Astrocyte (in vitro differentiated cells and primary cell): ENCODE data around the gene ROMO1. TPM values are rescaled to one million over a fixed set of nuclear protein-coding genes. Genes with fewer than 3 reads are reported as not detected.
"Not testable (repeated sequence)": the region's sequence is repeated elsewhere in the genome, so short reads cannot be mapped to it uniquely, and the experiment has no call there.

Experiments used
- DNase-seq: peaks from one replicate; pipeline ENCODE4 v3.0.0-alpha.2; 2010; ENCODE audit warnings: low read depth
- FAIRE-seq: peaks from 2 replicates; lab custom pipeline; 2011; peaks lifted over from hg19 to GRCh38; lab: Jason Lieb, UNC
- H2AFZ ChIP-seq: 2 replicates; pipeline ENCODE4 v1.6.0; 2012; ENCODE audit warnings: low read depth, low read length, inconsistent platforms
- H3K27ac ChIP-seq: 2 replicates; pipeline ENCODE4 v1.5.1; 2011; ENCODE audit warnings: low read depth, low read length, inconsistent platforms
- H3K27me3 ChIP-seq: 2 replicates; pipeline ENCODE4 v1.6.0; 2011; ENCODE audit warnings: low read length, inconsistent platforms; ENCODE audit not compliant: insufficient read depth
- H3K36me3 ChIP-seq: 2 replicates; pipeline ENCODE4 v1.5.1; 2011; ENCODE audit warnings: low read length, inconsistent platforms; ENCODE audit not compliant: insufficient read depth
- H3K4me1 ChIP-seq: 2 replicates; pipeline ENCODE4 v1.5.1; 2011; ENCODE audit warnings: low read length, inconsistent platforms; ENCODE audit not compliant: insufficient read depth
- H3K4me2 ChIP-seq: 2 replicates; pipeline ENCODE4 v1.6.0; 2012; ENCODE audit warnings: low read length, inconsistent platforms
- H3K4me3 ChIP-seq: 2 replicates; pipeline ENCODE4 v1.5.1; 2011; ENCODE audit warnings: low read depth, mild to moderate bottlenecking, low read length, inconsistent platforms; ENCODE audit not compliant: insufficient read depth
- H3K79me2 ChIP-seq: 2 replicates; pipeline ENCODE4 v1.6.0; 2012; ENCODE audit warnings: mild to moderate bottlenecking, low read length, inconsistent platforms; ENCODE audit not compliant: insufficient read depth
- H3K9ac ChIP-seq: 2 replicates; pipeline ENCODE4 v1.6.0; 2012; ENCODE audit warnings: mild to moderate bottlenecking, low read length, inconsistent platforms
- H3K9me3 ChIP-seq: 2 replicates; pipeline ENCODE4 v1.5.1; 2012; ENCODE audit warnings: low read depth, mild to moderate bottlenecking, low read length, inconsistent platforms; ENCODE audit not compliant: insufficient read depth
- H4K20me1 ChIP-seq: 2 replicates; pipeline ENCODE4 v1.6.0; 2012; ENCODE audit warnings: low read length, inconsistent platforms; ENCODE audit not compliant: insufficient read depth
- H3K27ac Mint-ChIP-seq: one replicate; pipeline ENCODE4 v1.8.0; 2021; ENCODE audit warnings: mild to moderate bottlenecking, mixed read lengths; ENCODE audit not compliant: unreplicated experiment
- H3K27me3 Mint-ChIP-seq: one replicate; pipeline ENCODE4 v1.8.0; 2021; ENCODE audit warnings: low read depth, mixed read lengths; ENCODE audit not compliant: unreplicated experiment
- H3K36me3 Mint-ChIP-seq: one replicate; pipeline ENCODE4 v1.8.0; 2021; ENCODE audit warnings: low read depth, mixed read lengths; ENCODE audit not compliant: unreplicated experiment
- H3K4me1 Mint-ChIP-seq: one replicate; pipeline ENCODE4 v1.8.0; 2021; ENCODE audit warnings: low read depth, mixed read lengths; ENCODE audit not compliant: unreplicated experiment
- H3K4me3 Mint-ChIP-seq: one replicate; pipeline ENCODE4 v1.8.0; 2021; ENCODE audit warnings: mild to moderate bottlenecking, moderate library complexity, mixed read lengths; ENCODE audit not compliant: unreplicated experiment
- H3K9me3 Mint-ChIP-seq: one replicate; pipeline ENCODE4 v1.8.0; 2021; ENCODE audit warnings: mild to moderate bottlenecking, mixed read lengths; ENCODE audit not compliant: unreplicated experiment
- EZH2 ChIP-seq: IDR thresholded peaks from 2 replicates; pipeline ENCODE4 v1.6.1; 2012; ENCODE audit warnings: mild to moderate bottlenecking, low read length, inconsistent platforms; ENCODE audit not compliant: insufficient read depth
- total RNA-seq: library from RNA; stranded (reverse); gene quantifications from 2 replicates; pipeline ENCODE4 v1.2.1, GENCODE V29; 2021
- TF ChIP-seq, protein P1 (sequence below): IDR thresholded peaks from 2 replicates; pipeline ENCODE4 v1.5.1; 2011; ENCODE audit warnings: low read depth, mild to moderate bottlenecking, inconsistent platforms, low read length, moderate library complexity; ENCODE audit not compliant: insufficient read depth

Gene ROMO1
- total RNA-seq, 1 donor from 2014 or later = 201 TPM

DNA sequence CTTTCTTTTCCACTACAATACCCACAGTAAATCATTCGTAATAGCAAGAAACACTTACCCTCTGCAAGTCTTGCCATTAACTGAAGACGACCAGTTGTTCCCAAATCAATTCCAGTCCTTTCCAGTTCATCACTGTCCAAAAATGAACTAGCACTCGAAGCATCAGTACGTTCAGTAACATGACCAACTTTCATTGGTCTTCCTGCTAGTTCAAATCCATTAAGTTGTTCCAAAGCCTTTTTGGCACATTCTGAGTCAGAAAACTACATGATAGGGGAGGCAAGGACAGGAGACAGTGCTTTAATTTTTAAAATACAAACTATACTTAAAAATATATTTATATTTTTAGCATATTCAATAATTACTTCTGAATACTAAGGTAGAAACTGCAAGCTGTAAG, 14.9 kb downstream of the ROMO1 start:
- Histone ChIP-seq H4K20me1 (peaks cover 95% of the 10 kb centered on the region), H3K27ac (no peak overlapping the region), H3K9me3 (no peaks in the 10 kb centered on the region), H3K4me1 (peaks cover under 1% of the 10 kb centered on the region), H2AFZ (no peak overlapping the region), H3K4me3 (no peak overlapping the region), H3K27me3 (no peaks in the 10 kb centered on the region), H3K79me2 (peaks cover 98% of the 10 kb centered on the region), H3K9ac (no peak overlapping the region), H3K4me2 (no peak overlapping the region), H3K36me3 (peaks cover 86% of the 10 kb centered on the region)
- H3K9me3 Mint-ChIP-seq = no peaks in the 10 kb centered on the region
- no peak for DNase-seq
- no peak for FAIRE-seq
- H3K27me3 Mint-ChIP-seq = no peaks in the 10 kb centered on the region
- H3K4me1 Mint-ChIP-seq = peaks cover 29% of the 10 kb centered on the region
- peaks cover 25% of the 10 kb centered on the region for H3K36me3 Mint-ChIP-seq
- no peak for TF ChIP-seq EZH2
- TF ChIP-seq, protein P1, sequence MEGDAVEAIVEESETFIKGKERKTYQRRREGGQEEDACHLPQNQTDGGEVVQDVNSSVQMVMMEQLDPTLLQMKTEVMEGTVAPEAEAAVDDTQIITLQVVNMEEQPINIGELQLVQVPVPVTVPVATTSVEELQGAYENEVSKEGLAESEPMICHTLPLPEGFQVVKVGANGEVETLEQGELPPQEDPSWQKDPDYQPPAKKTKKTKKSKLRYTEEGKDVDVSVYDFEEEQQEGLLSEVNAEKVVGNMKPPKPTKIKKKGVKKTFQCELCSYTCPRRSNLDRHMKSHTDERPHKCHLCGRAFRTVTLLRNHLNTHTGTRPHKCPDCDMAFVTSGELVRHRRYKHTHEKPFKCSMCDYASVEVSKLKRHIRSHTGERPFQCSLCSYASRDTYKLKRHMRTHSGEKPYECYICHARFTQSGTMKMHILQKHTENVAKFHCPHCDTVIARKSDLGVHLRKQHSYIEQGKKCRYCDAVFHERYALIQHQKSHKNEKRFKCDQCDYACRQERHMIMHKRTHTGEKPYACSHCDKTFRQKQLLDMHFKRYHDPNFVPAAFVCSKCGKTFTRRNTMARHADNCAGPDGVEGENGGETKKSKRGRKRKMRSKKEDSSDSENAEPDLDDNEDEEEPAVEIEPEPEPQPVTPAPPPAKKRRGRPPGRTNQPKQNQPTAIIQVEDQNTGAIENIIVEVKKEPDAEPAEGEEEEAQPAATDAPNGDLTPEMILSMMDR = no peak
- H3K27ac Mint-ChIP-seq = no peak overlapping the region
- H3K4me3 Mint-ChIP-seq = no peak overlapping the region

DNA sequence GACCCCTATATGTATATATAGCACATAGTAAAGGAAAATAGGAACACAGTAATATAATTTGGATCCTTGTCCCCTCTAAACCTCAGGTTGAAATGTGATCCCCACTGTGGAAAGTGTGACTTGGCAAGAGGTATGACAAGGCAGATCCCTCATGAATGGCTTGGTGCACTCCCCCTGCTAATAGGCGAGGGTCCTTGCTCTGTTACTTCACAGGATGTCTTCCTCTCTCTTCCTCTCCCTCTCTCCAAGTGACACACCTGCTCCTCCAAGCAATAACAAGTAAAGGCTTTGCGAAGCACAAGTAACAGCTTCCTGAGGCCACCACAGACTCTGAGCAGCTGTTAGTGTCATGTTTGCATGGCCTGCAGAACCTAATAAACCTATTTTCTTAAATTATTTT, 16.4 kb downstream of the ROMO1 start:
- Histone ChIP-seq H3K27ac (no peak overlapping the region), H3K4me2 (no peak overlapping the region), H3K9me3 (no peaks in the 10 kb centered on the region), H3K9ac (no peak overlapping the region), H4K20me1 (peaks cover 95% of the 10 kb centered on the region), H3K36me3 (peaks cover 87% of the 10 kb centered on the region), H3K4me3 (no peak overlapping the region), H3K4me1 (peaks cover 4% of the 10 kb centered on the region), H2AFZ (no peak overlapping the region), H3K27me3 (no peaks in the 10 kb centered on the region), H3K79me2 (peaks cover 98% of the 10 kb centered on the region)
- Mint-ChIP-seq H3K9me3 (no peaks in the 10 kb centered on the region), H3K36me3 (peaks cover 27% of the 10 kb centered on the region), H3K4me3 (no peak overlapping the region), H3K27ac (no peak overlapping the region), H3K27me3 (no peaks in the 10 kb centered on the region), H3K4me1 (peaks cover 27% of the 10 kb centered on the region)
- DNase-seq = no peak
- no peak for FAIRE-seq
- TF ChIP-seq, protein P1 = no peak
- no peak for TF ChIP-seq EZH2

DNA sequence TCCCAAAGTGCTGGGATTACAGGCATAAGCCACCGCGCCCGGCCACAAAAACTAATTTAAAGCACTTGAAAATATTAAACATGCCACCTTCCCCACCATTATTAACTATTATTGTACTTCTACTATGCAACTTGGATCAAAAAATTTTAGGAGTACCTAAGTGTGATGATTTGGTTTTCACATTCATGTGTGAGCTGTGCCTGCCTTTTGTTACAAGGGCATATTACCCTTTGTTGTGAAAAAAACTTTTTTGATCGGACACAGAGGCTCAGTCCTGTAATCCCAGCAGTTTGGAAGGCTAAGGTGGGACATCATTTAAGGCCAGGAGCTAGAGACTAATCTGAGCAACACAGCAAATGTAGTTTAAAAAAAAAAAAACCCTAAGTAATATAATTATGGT, 17.1 kb downstream of the ROMO1 start:
- no peaks in the 10 kb centered on the region for H3K27me3 Mint-ChIP-seq
- H3K9me3 Mint-ChIP-seq = no peaks in the 10 kb centered on the region
- H3K36me3 Mint-ChIP-seq = peaks cover 29% of the 10 kb centered on the region
- Histone ChIP-seq H3K9ac (no peak overlapping the region), H3K4me3 (no peak overlapping the region), H3K4me2 (no peak overlapping the region), H3K4me1 (peaks cover 4% of the 10 kb centered on the region), H4K20me1 (peaks cover 95% of the 10 kb centered on the region), H2AFZ (no peak overlapping the region), H3K27me3 (no peaks in the 10 kb centered on the region), H3K36me3 (peaks cover 87% of the 10 kb centered on the region), H3K79me2 (peaks cover 98% of the 10 kb centered on the region), H3K9me3 (no peaks in the 10 kb centered on the region), H3K27ac (no peak overlapping the region)
- DNase-seq (no peak), FAIRE-seq (no peak)
- no peak overlapping the region for H3K4me3 Mint-ChIP-seq
- peaks cover 20% of the 10 kb centered on the region for H3K4me1 Mint-ChIP-seq
- no peak overlapping the region for H3K27ac Mint-ChIP-seq
- TF ChIP-seq EZH2 = no peak
- TF ChIP-seq, protein P1 = no peak

DNA sequence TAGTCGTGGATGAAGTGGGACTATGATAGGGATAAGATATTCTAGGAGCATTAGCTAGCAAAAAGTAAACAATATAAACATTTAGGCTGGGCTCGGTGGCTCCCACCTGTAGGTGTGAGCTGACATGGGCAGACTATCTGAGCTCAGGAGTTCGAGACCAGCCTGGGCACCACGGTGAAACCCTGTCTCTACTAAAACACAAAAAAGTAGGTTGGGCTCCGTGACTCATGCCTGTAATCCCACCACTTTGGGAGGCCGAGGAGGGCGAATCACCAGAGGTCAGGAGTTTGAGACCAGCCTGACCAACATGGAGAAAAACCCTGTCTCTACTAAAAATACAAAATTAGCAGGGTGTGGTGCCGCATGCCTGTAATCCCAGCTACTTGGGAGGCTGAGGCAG, 19.1 kb downstream of the ROMO1 start:
- H3K9me3 Mint-ChIP-seq, H3K9ac ChIP-seq, FAIRE-seq, H3K4me1 Mint-ChIP-seq, H2AFZ ChIP-seq, H3K4me3 Mint-ChIP-seq, H3K27me3 Mint-ChIP-seq, H3K4me3 ChIP-seq, H3K4me1 ChIP-seq, H3K4me2 ChIP-seq, H3K9me3 ChIP-seq, DNase-seq, H3K27me3 ChIP-seq, H3K27ac Mint-ChIP-seq: not testable (repeated sequence)
- Histone ChIP-seq H3K27ac (peak overlapping the region; percentile 26), H4K20me1 (peaks cover 98% of the 10 kb centered on the region), H3K36me3 (peaks cover 86% of the 10 kb centered on the region), H3K79me2 (peaks cover 98% of the 10 kb centered on the region)
- peaks cover 36% of the 10 kb centered on the region for H3K36me3 Mint-ChIP-seq
